Liver (tissue), 3 donors: ENCODE data around the gene CTNNBL1.

Experiments
- NR2F2 ChIP-seq: IDR thresholded peaks from 2 replicates; pipeline ENCODE4 v1.6.1; 2016; ENCODE audit warnings: antibody characterized with exemption
- RAD21 ChIP-seq, 2 donors: IDR thresholded peaks; 2 replicates each; pipeline ENCODE4 v1.6.1; 2016; ENCODE audit warnings: antibody characterized with exemption in 2 of 2, mild to moderate bottlenecking in 2 of 2
- TAF1 ChIP-seq: conservative IDR thresholded peaks from 2 replicates; pipeline ENCODE4 v1.6.1; 2016; ENCODE audit warnings: antibody characterized with exemption, mild to moderate bottlenecking
- TF ChIP-seq, protein P1 (sequence below): IDR thresholded peaks from 2 replicates; pipeline ENCODE4 v1.6.1; 2016; ENCODE audit warnings: antibody characterized with exemption
- TF ChIP-seq, protein P2 (sequence below): fragments of 150-350 bp; IDR thresholded peaks from 2 replicates; pipeline ENCODE4 v1.5.1; 2017; ENCODE audit warnings: improper control_type of control experiment, low read depth, low read length; ENCODE audit not compliant: missing input control
- donor health status: healthy.
- donor health status: healthy.

DNA sequence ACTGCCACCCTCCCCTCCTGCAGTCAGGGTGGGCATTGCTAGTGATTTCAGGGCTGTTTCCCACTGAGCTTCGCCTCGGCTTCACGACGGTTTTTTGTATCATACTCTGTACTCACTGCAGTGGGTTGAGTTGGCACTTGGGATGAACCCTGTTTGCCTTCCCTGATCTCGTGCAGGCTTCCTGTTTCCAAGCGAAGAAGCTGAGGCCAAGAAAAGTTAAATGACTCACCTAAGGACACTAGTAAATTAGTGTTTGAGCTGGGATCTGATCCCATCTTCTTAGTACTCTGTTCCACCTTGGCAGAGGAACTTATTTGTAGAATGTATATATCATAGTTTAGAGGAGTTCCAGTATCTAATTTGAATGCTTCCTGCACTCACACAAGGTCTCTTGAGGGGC lies 158.8 kb downstream of the CTNNBL1 start:
- TF ChIP-seq, protein P1, sequence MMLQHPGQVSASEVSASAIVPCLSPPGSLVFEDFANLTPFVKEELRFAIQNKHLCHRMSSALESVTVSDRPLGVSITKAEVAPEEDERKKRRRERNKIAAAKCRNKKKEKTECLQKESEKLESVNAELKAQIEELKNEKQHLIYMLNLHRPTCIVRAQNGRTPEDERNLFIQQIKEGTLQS = no peak
- TF ChIP-seq, protein P2, sequence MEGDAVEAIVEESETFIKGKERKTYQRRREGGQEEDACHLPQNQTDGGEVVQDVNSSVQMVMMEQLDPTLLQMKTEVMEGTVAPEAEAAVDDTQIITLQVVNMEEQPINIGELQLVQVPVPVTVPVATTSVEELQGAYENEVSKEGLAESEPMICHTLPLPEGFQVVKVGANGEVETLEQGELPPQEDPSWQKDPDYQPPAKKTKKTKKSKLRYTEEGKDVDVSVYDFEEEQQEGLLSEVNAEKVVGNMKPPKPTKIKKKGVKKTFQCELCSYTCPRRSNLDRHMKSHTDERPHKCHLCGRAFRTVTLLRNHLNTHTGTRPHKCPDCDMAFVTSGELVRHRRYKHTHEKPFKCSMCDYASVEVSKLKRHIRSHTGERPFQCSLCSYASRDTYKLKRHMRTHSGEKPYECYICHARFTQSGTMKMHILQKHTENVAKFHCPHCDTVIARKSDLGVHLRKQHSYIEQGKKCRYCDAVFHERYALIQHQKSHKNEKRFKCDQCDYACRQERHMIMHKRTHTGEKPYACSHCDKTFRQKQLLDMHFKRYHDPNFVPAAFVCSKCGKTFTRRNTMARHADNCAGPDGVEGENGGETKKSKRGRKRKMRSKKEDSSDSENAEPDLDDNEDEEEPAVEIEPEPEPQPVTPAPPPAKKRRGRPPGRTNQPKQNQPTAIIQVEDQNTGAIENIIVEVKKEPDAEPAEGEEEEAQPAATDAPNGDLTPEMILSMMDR = no peak
- TF ChIP-seq RAD21 (IDR thresholded peaks at IDR 0.05) = no peak
- TF ChIP-seq TAF1 = no peak
- TF ChIP-seq NR2F2 = no peak
